HepG2 (cell line): ENCODE measurements around the gene TIAM2. TPM values are rescaled to one million over a fixed set of nuclear protein-coding genes. Genes with fewer than 3 reads are reported as not detected.

Experiments
- ATAC-seq: fragments of 200-7000 bp; cut with Tn5 transposase; 3 replicates; pipeline ENCODE4 v1.9.1; 2020; ENCODE audit warnings: mild to moderate bottlenecking, moderate library complexity
- BruUV-seq: library from RNA; stranded (reverse); fragments of 400-500 nt; replicated peaks from 2 replicates; lab custom pipeline; 2021; lab: Mats Ljungman, UMichigan
- CTCF ChIA-PET: fragments of 300-600 bp; formaldehyde crosslinking; extraction: SDS; loops from one replicate; lab custom pipeline; 2021; ENCODE audit warnings: low total read pairs, inconsistent platforms, low intra/inter-chr PET ratio; lab: Yijun Ruan, JAX
- POLR2A ChIA-PET: fragments of 350-600 bp; sonication (Branson Sonifier 250); formaldehyde crosslinking; loops from one replicate; lab custom pipeline; 2020; ENCODE audit warnings: antibody characterized with exemption, inconsistent platforms; lab: Yijun Ruan, JAX
- DNase-seq: peaks from one replicate; pipeline ENCODE4 v3.0.0-alpha.2; 2015; ENCODE audit warnings: low spot score
- FAIRE-seq: peaks from 3 replicates; lab custom pipeline; 2011; peaks lifted over from hg19 to GRCh38; lab: Jason Lieb, UNC
- H2AFZ ChIP-seq: one replicate; pipeline ENCODE4 v1.6.1; 2011; ENCODE audit warnings: low read length, inconsistent platforms
- H3K27ac ChIP-seq: fragments of 300-600 bp; 3 replicates; pipeline ENCODE4 v1.8.0; 2011; ENCODE audit warnings: mixed run types, mild to moderate bottlenecking, mixed read lengths, low read length, inconsistent platforms; ENCODE audit not compliant: insufficient read depth; ENCODE audit errors: extremely low read length
- H3K27me3 ChIP-seq, 2 experiments: fragments of 200-600 bp in 1 of 2; 2 replicates in 1 of 2; 3 replicates in 1 of 2; pipeline versions ENCODE4 v1.6.0 to v1.8.0; 2011; ENCODE audit warnings: low read length in 2 of 2, mild to moderate bottlenecking in 2 of 2, moderate library complexity in 2 of 2, inconsistent platforms in 1 of 2; ENCODE audit not compliant: insufficient read depth in 2 of 2, control insufficient read depth in 1 of 2
- H3K36me3 ChIP-seq, 2 experiments: fragments of 200-600 bp in 1 of 2; replicated peaks in 1 of 2; 2 replicates in 1 of 2; 3 replicates in 1 of 2; pipeline versions ENCODE4 v1.5.1 to v1.8.0; 2011; ENCODE audit warnings: low read length in 2 of 2, inconsistent platforms in 1 of 2; ENCODE audit not compliant: insufficient read depth in 2 of 2, control insufficient read depth in 1 of 2
- H3K4me1 ChIP-seq: 2 replicates; pipeline ENCODE4 v1.5.1; 2012; ENCODE audit warnings: low read length, inconsistent platforms; ENCODE audit not compliant: insufficient read depth
- H3K4me2 ChIP-seq: 2 replicates; pipeline ENCODE4 v1.6.0; 2011; ENCODE audit warnings: low read depth, low read length, inconsistent platforms
- H3K4me3 ChIP-seq, 3 experiments: fragments of 200-600 bp in 1 of 3; sonication (generic), shearing (Covaris generic) in 1 of 3; replicated peaks in 1 of 3; 2 replicates each; pipeline ENCODE4 v1.5.1; 2011 to 2016; ENCODE audit warnings: low read length in 3 of 3, inconsistent platforms in 2 of 3, low read depth in 2 of 3, mild to moderate bottlenecking in 2 of 3, control low read depth in 1 of 3, mixed read lengths in 1 of 3; ENCODE audit not compliant: insufficient read depth in 1 of 3
- H3K79me2 ChIP-seq: one replicate; pipeline ENCODE4 v1.6.1; 2011; ENCODE audit warnings: low read length, inconsistent platforms; ENCODE audit not compliant: insufficient read depth
- H3K9ac ChIP-seq: 2 replicates; pipeline ENCODE4 v1.6.0; 2011; ENCODE audit warnings: mild to moderate bottlenecking, low read depth, low read length, inconsistent platforms; ENCODE audit not compliant: insufficient read depth
- H3K9me3 ChIP-seq: 2 replicates; pipeline ENCODE4 v1.5.1; 2012; ENCODE audit warnings: mild to moderate bottlenecking, low read length
- H4K20me1 ChIP-seq: 2 replicates; pipeline ENCODE4 v1.6.0; 2011; ENCODE audit warnings: inconsistent platforms, mild to moderate bottlenecking, low read length, moderate library complexity; ENCODE audit not compliant: insufficient read depth
- CC2D1A ChIP-seq: sonication (generic); formaldehyde crosslinking; IDR thresholded peaks from 2 replicates; pipeline ENCODE4 v1.8.1; 2023; ENCODE audit warnings: mild to moderate bottlenecking, missing genetic modification reagents
- ETV6 ChIP-seq: sonication (generic); formaldehyde crosslinking; conservative IDR thresholded peaks from 2 replicates; pipeline ENCODE4 v1.4.0; 2020; ENCODE audit warnings: missing genetic modification reagents
- GABPA ChIP-seq, 2 experiments: IDR thresholded peaks; 2 replicates each; pipeline ENCODE4 v1.6.1; 2011 to 2016; ENCODE audit warnings: low read depth in 2 of 2, low read length in 1 of 2, missing biosample characterization in 1 of 2, missing genetic modification characterization in 1 of 2
- GFI1 ChIP-seq: sonication (generic); formaldehyde crosslinking; IDR thresholded peaks from 2 replicates; pipeline ENCODE4 v1.5.0; 2020; ENCODE audit warnings: missing genetic modification reagents, mild to moderate bottlenecking, borderline replicate concordance
- HHEX ChIP-seq: IDR thresholded peaks from 2 replicates; pipeline ENCODE4 v1.6.1; 2016; ENCODE audit warnings: control low read depth
- HOXA7 ChIP-seq: sonication (generic); formaldehyde crosslinking; IDR thresholded peaks from 2 replicates; pipeline ENCODE4 v1.8.1; 2022; ENCODE audit warnings: mild to moderate bottlenecking, missing genetic modification reagents, moderate library complexity
- KLF11 ChIP-seq: IDR thresholded peaks from 2 replicates; pipeline ENCODE4 v1.6.1; 2016; ENCODE audit warnings: missing compliant biosample characterization
- MAFK ChIP-seq, 2 experiments: IDR thresholded peaks in 1 of 2; conservative IDR thresholded peaks in 1 of 2; 2 replicates each; pipeline ENCODE4 v1.6.1; 2011; ENCODE audit warnings: improper control_type of control experiment in 2 of 2, low read length in 2 of 2
- MLX ChIP-seq: IDR thresholded peaks from 2 replicates; pipeline ENCODE4 v1.6.1; 2016
- NFE2 ChIP-seq: sonication (generic); formaldehyde crosslinking; IDR thresholded peaks from 2 replicates; pipeline ENCODE4 v1.4.0; 2020; ENCODE audit warnings: missing genetic modification reagents
- NFRKB ChIP-seq: fragments of 450-650 bp; IDR thresholded peaks from 2 replicates; pipeline ENCODE4 v1.6.1; 2017
- NR2F2 ChIP-seq: IDR thresholded peaks from 2 replicates; pipeline ENCODE4 v1.6.1; 2012; ENCODE audit warnings: low read depth, inconsistent platforms, borderline replicate concordance
- RNF2 ChIP-seq: fragments of 450-650 bp; conservative IDR thresholded peaks from 2 replicates; pipeline ENCODE4 v1.6.1; 2016; ENCODE audit warnings: low read depth
- SALL2 ChIP-seq: sonication (generic); formaldehyde crosslinking; IDR thresholded peaks from 2 replicates; pipeline ENCODE4 v1.8.1; 2023; ENCODE audit warnings: mild to moderate bottlenecking, missing genetic modification reagents, inconsistent platforms
- SIX4 ChIP-seq: sonication (generic); formaldehyde crosslinking; IDR thresholded peaks from 2 replicates; pipeline ENCODE4 v1.4.0; 2020; ENCODE audit warnings: missing genetic modification reagents
- SNRNP70 ChIP-seq: fragments of 200-400 bp; formaldehyde crosslinking; IDR thresholded peaks from 2 replicates; pipeline ENCODE4 v1.6.1; 2017; ENCODE audit warnings: mild to moderate bottlenecking, low read depth, low read length, moderate library complexity
- SP5 ChIP-seq: IDR thresholded peaks from 2 replicates; pipeline ENCODE4 v1.6.1; 2016; ENCODE audit warnings: low read depth, borderline replicate concordance
- ZNF263 ChIP-seq: sonication (generic); formaldehyde crosslinking; IDR thresholded peaks from 2 replicates; pipeline ENCODE4 v1.4.0; 2020; ENCODE audit warnings: missing genetic modification reagents
- ZNF615 ChIP-seq: sonication (generic); formaldehyde crosslinking; IDR thresholded peaks from 2 replicates; pipeline ENCODE4 v1.5.0; 2020; ENCODE audit warnings: mild to moderate bottlenecking, missing genetic modification reagents, borderline replicate concordance
- ZNF792 ChIP-seq: IDR thresholded peaks from 2 replicates; pipeline ENCODE4 v1.6.1; 2016
- WGBS: methylation state at CpG from one replicate; pipeline ENCODE4 v1.1.6; 2017; ENCODE audit warnings: low lambda C conversion rate; 5-methylcytosine and 5-hydroxymethylcytosine counted together
- in situ Hi-C: cut with HindIII; loops from 2 replicates; pipeline ENCODE4 v1.10.0; 2017; ENCODE audit warnings: low pct_unique_long_range_greater_than_20kb; ENCODE audit not compliant: extremely low pct_ligation_motif_present
- intact Hi-C: fragments of 100-400 bp; cut with micrococcal nuclease; formaldehyde crosslinking; loops from one replicate; pipeline ENCODE4 v1.10.0; 2022; ENCODE audit not compliant: unreplicated experiment
- polyA plus RNA-seq, 8 experiments: library from polyadenylated mRNA; depleted of rRNA in 3 of 8; stranded (reverse) in 7 of 8; unstranded in 1 of 8; fragments of >200 nt; fragmentation: Illumina TruSeq in 4 of 8; extraction: Trizol in 4 of 8; gene quantifications; 2 replicates each; pipeline versions ENCODE4 v1.2.1 to v1.2.3, GENCODE V29; 2011 to 2016; ENCODE audit warnings: low read depth in 4 of 8, missing spikeins in 1 of 8, mixed read lengths in 1 of 8; ENCODE audit not compliant: insufficient read depth in 1 of 8
- total RNA-seq, 5 experiments: library from RNA; depleted of rRNA; stranded (reverse); fragments of >200 nt; fragmentation: Illumina TruSeq; extraction: Trizol; gene quantifications; 2 replicates each; pipeline ENCODE4 v1.2.3, GENCODE V29; 2016; ENCODE audit warnings: low read depth in 1 of 5

Gene TIAM2
- total and polyA plus RNA-seq, 2 of the 13 experiments (the other 11 are each of a cell fraction or from before 2014, with no cell fraction given) = 4.1 to 4.5 TPM

GRCh38 chr6:155245193-155245592 is 250.1 kb downstream of the TIAM2 start (continued):
- TF ChIP-seq GABPA (IDR thresholded peaks at IDR 0.05; ENCODE audit: low read depth, low read length) (no peak), GABPA (CRISPR knock-in tag; IDR thresholded peaks at IDR 0.05; ENCODE audit: low read depth) (no peak), MAFK (conservative IDR thresholded peaks at IDR 0.05 in 1 of 2, IDR thresholded peaks at IDR 0.05 in 1 of 2; ENCODE audit: low read length in 2 of 2) (peak; percentile 27 to 75; a peak in 2 of 4 replicates)

DNA sequence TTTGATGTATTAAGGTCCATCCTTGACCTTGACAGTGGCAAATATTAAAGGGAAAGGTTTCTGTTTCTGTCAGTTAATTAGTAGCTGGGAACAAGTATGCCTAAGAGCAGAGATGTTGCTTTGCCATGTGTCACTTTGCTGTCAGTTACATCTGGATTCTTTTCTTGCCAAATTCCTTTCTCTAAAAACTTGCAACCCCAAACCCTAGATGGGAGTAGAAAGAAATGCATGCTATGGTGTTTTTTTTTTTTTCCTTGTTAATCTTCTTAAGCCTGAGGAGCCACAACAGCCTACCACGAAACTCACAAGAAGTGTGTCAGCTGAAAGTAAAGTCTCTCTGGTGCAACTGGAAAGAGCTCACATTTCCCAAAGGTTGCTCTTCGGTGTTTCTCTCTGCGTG is 250.7 kb downstream of the TIAM2 start:
- WGBS = 97% methylated on average over 3 of the region's 3 CpGs
- no peak overlapping the region for H3K9ac ChIP-seq
- H3K36me3 ChIP-seq = peaks cover 4 to 25% of the 10 kb centered on the region in 2 experiments; a peak in 3 of 5 replicates
- no peaks in the 10 kb centered on the region for H3K9me3 ChIP-seq
- no peak for TF ChIP-seq GFI1 (CRISPR knock-in tag)
- no peak for TF ChIP-seq SIX4 (CRISPR knock-in tag)
- no peak for TF ChIP-seq HHEX (CRISPR knock-in tag)
- TF ChIP-seq CC2D1A (CRISPR knock-in tag) = no peak
- TF ChIP-seq NR2F2 = no peak
- TF ChIP-seq RNF2 = no peak
- no peak for TF ChIP-seq NFE2 (CRISPR knock-in tag)
- no peak for TF ChIP-seq ETV6 (CRISPR knock-in tag)
- TF ChIP-seq NFRKB = no peak
- no peak for TF ChIP-seq ZNF792 (CRISPR knock-in tag)
- TF ChIP-seq SALL2 (CRISPR knock-in tag) = no peak
- no peak for TF ChIP-seq MLX (CRISPR knock-in tag)
- no peak for TF ChIP-seq ZNF263 (CRISPR knock-in tag)
- TF ChIP-seq KLF11 = no peak
- no peak for TF ChIP-seq HOXA7 (CRISPR knock-in tag)
- no peak for TF ChIP-seq SP5
- no peak for TF ChIP-seq SNRNP70
- no peak for TF ChIP-seq ZNF615 (CRISPR knock-in tag)
- in situ Hi-C loops (loop anchor here (5.0 kb wide), 1 partner anchor 69 kb away; no protein-coding TSS in a partner anchor), intact Hi-C loops (loop anchor here (5.0 to 10.0 kb wide), 2 partner anchors 321 to 569 kb away; no protein-coding TSS in a partner anchor)
- ChIA-PET CTCF (no interaction called here), POLR2A (interaction anchor here (1.3 kb wide), 1 partner anchor 11 kb away, joined by 7 read pairs; no protein-coding TSS in a partner anchor)
- no peak overlapping the region for H3K4me3 ChIP-seq
- no peak overlapping the region for H3K27ac ChIP-seq
- H3K27me3 ChIP-seq = no peaks in the 10 kb centered on the region
- no peak for ATAC-seq
- 0 out of 2 replicates have a peak, but pooled peaks cover under 1% of the 10 kb centered on the region for H3K4me1 ChIP-seq
- H4K20me1 ChIP-seq = no peaks in the 10 kb centered on the region
- no peak for FAIRE-seq
- no peak overlapping the region for H3K4me2 ChIP-seq
- no peak overlapping the region for H2AFZ ChIP-seq
- no peak for DNase-seq
- TSS peak; percentile 39 for BruUV-seq
- no peaks in the 10 kb centered on the region for H3K79me2 ChIP-seq
